ENCODE results near the gene ZXDC. TPM values are rescaled to one million over a fixed set of nuclear protein-coding genes. Genes with fewer than 3 reads are reported as not detected.

The ZXDC gene
- total RNA-seq, 1 donor from 2014 or later = 39.7 TPM

DNA sequence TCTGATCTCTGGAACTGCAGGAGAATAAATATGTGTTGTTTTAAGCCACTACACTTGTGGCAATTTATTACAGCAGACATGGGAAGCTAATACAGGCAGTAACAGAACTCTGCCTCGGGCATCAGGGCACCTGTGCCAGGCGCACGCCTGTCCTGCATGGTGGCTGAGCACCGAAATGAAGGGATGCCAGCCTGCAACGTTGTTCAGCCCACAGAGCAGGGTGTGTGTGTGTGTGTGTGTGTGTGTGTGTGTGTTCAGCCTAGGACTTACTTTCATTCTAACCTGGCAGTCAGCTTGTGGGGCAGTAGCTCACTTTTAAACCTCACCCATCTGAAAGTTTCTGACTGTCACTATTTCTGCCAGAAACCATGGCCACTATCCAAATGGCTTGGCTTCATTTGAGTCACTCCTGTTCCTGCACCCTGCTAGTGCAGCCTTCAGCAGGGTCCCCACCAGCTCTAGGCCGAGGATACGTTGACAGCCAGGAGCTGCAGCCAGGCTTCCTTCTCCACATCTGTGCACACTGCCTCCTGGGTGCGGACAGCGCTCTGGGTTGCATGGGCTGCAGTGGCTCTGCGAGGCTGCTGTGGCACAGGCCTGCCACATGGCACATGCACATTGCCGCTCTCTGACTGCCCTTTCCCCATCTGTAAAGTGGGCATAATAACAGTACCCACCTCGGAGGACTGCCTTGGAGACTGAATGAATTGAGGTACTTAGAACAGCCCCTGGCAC, 37.4 kb upstream of the ZXDC start:
- no peak for DNase-seq (ENCODE audit: low spot score)
- intact Hi-C loops (cut with DNase I) = no loop called here
- no peak for ATAC-seq

DNA sequence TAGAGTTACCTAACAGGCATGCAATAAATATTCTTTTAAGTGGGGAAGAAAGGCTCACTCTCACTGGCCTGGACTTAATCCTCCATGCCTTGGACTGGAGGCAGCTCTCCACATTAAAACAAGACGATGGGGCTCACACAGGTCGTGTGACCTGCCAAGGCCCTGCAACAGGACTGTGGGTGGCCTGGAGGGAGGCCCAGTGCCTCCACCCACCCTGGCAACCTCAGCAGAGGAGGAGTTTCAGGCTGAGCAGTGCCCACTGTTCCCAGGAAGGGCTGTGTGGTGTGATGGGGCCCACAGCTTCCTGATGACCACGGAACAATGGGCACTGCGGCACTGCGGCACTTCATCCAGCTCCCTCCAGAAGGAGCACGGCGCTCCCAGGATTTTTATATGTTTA, 36.3 kb upstream of the ZXDC start:
- intact Hi-C loops (cut with DNase I) = no loop called here
- DNase-seq (ENCODE audit: low spot score) (peak; percentile 42), ATAC-seq (no peak)

DNA sequence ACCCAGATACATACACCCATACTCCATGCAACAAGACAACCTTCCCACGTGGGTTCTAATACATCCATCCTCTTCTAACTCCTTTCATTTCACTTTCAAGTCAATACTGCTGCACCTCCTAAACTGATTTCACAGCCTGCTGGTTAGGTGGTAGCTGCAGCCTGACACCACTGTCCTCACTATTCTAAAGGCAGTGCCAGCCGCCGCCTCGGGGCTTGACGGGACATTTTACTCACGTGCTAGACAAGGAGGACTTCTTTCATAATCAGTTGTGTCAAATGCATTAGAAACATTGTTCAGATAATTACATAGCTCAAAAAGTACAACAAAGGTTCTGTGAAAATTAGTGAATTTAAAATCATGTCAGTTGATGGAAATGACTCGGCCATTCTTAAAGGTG, 35.6 kb upstream of the ZXDC start:
- intact Hi-C loops (cut with DNase I) = no loop called here
- ATAC-seq (no peak), DNase-seq (ENCODE audit: low spot score) (peak; percentile 31)

DNA sequence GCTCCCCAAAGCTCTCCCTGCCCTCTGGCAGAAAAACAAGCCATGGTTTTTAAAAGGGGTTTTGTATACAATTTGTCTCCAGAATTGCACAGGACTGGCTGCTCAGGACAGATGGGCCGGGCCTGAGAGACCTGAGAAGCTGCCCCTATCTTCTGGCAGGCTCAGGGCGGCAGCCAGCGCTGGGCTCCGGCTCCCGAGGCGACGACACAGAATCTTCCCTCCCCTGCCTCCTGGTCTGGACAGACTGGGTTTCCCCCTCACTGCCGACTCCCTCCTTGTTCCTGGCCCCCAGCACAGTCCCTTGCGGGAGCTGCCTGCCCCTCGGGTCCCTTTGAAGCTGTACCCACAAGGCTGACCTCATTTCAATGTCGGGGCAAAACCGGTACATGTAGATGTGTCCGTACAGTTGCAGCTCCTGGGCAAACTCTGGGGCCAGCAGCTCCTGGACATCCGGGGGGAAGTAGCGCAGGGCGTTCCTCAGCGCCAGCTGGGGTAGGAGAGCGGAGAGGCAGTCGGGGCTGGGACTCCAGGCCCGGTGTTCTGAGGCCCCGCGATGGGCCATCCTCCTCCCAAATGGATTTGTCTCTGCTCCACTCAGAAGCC, 34.7 kb upstream of the ZXDC start:
- intact Hi-C loops (cut with DNase I) = no loop called here
- no peak for ATAC-seq
- DNase-seq (ENCODE audit: low spot score) = peak; percentile 42

DNA sequence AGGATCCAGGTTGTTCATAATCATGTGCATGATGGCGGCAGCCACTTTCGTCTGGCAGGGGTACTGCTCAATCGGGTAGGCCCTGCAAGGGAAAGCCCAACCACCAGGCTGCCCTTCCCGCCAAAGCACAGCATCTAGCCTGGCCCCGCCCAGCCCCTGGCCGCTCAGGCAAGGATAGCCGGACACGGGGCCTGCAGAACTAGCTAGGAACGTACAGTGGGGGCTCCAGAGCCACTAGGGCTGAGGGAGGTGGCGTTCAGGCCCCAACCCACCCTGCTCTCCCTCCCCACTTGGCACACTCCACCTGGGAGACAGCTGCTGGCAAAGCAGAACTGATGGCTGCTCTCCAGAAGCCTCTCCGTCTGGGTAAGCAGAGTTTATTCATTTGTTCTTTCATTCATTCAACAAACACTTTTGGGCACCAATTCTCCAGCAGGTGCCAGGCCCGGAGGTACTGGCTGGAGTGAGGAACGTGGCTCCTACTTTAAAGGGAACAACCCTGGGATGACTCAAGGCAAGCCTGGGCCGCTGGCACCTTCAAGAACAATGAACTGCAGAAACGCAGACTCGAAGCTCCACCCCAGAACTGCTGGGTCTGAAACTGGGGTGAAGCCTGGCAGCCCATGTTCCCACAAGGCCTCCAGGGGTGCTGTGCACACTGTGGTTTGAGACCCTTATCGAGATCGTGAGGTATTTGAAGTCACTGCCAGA, 34.1 kb upstream of the ZXDC start:
- ATAC-seq (no peak), DNase-seq (ENCODE audit: low spot score) (peak; percentile 52)
- intact Hi-C loops (cut with DNase I) = no loop called here

DNA sequence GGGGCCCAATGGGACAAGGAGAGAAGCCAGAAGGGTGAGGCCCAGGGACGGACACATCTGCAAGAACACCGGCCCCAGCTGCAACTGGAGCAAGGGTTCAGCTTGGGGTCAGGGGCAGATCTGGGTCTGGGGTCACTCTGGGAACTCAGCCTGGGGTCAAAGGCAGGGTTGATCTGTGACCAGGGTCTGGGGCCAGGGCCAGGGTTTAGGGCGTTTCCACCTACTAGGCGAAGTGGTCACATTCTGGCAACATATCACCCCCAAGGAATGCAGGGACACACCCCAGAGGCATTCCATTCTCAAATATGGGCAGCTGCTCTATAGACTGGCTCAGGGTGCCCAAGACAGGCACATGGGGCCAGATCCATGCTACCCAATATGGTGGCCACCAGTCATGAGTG, 32.9 kb upstream of the ZXDC start:
- ATAC-seq = no peak
- DNase-seq (ENCODE audit: low spot score) = no peak
- intact Hi-C loops (cut with DNase I) = no loop called here

DNA sequence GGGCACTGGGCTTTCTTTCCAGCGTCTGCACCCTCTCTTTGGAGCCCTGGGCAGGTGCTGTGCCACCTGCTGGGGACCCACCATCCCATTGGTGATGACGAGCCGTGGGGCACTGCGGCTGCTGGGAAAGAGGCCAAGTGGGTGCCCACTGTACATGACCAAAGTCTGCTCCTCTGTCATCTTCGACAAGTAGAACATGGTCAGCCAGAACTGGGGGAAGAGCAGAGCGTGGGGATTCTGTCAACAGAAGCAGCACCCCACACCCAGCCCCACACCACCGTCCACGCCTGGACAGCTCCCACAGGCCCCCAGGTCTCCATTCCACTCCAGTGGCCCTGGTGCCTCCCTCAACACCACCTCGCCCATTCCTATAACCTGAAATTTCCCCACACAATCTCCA, 32.2 kb upstream of the ZXDC start:
- ATAC-seq (no peak), DNase-seq (ENCODE audit: low spot score) (no peak)
- intact Hi-C loops (cut with DNase I) = no loop called here

DNA sequence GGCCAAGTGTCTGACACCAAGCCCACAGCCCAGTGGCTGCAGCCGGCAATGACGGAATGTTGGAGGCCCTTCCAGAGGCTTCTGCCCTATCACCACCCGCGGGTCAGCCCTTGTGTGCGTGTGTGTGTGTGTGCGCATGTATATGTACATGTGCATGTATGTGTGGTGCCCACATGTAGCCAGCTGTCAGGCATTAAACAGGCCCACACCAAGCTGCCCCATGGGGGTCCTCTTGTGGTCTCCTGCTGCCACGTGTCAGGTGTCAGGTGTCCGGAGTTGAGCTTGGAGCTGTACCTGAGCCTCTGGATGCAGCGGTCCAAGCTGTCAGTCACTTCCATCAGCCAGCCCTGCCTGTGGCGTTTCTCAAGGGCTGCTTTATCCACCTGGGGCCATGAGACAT, 28.0 kb upstream of the ZXDC start:
- intact Hi-C loops (cut with DNase I) = no loop called here
- DNase-seq (ENCODE audit: low spot score) (no peak), ATAC-seq (no peak)

DNA sequence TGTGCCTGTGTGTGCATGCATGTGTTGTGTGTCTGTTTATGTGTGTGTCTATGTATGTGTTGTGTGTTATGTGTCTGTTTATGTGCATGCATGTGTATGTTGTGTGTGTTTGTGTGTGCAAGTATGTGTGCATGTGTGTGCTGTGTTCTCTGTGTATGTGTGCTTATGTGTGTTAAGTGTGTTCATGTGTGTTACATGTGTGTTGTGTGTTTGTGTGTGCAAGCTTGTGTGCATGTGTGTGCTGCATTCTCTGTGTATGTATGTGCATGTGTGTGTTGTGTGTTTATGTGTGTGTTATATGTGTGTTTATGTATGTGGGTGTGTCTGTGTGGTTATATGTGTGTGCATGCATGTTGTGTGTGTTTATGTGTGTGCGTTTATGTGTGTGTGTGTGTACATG, 27.0 kb upstream of the ZXDC start:
- intact Hi-C loops (cut with DNase I) = no loop called here
- DNase-seq (ENCODE audit: low spot score) = no peak
- no peak for ATAC-seq

DNA sequence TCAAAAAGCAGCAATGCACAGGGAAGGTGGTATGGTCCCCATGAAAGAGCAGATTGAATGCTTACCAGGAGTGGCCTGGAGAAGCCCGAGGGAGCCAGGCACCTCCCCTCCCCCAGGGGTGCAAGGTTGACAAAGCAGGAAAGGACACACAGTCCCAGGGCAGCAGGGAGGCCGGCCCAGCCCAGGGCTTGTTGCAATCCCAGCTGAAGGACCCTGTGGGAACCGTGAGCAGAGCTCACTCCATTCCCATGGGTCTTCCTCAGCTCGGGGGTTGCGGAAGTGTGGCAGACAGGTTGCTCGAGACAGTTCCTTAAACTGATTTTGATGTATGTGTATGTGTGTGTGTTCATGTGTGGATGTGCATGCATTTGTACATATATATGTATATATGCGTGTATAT, 26.0 kb upstream of the ZXDC start:
- no peak for ATAC-seq
- no peak for DNase-seq (ENCODE audit: low spot score)
- intact Hi-C loops (cut with DNase I) = no loop called here

DNA sequence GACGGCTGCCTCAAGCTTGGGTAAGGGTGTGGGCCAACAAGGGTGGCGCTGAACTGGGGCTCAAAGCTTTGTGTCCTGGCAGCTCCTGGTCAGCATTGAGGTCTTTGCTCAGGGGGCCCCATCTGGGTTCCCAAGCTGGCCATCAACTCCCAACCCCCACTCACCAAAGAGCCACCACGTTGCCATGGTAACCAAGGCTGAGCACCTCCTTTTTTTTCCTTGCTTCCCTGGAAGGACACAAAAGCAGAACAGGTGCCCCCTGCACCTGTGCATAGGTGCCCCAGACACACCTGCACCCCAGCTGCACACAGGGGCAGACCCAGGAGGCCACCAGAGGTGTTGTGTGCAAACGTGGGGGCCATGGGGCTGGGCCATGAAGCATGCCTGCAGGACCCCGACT, 25.4 kb upstream of the ZXDC start:
- DNase-seq (ENCODE audit: low spot score) = no peak
- no peak for ATAC-seq
- intact Hi-C loops (cut with DNase I) = no loop called here

DNA sequence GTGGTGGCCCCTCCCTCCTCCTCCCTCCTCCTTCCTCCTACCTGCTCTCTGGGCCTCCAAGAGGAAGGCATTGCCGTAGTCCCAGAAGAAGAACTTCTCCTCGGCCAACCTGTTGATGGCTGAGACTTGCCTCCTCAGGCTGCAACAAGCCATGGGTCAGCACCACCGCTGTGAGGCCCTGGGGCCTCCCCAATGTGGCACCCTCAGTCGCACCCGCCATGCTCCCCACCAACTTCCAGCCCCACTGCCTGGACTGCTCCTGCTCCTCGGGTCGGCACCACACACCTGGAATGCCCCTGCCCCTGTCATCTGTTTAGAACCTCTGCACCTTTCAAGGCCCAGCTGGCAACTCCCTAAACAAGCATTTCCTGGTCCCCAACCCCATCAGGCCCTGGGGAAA, 24.3 kb upstream of the ZXDC start:
- intact Hi-C loops (cut with DNase I) = no loop called here
- DNase-seq (ENCODE audit: low spot score) (no peak), ATAC-seq (no peak)

DNA sequence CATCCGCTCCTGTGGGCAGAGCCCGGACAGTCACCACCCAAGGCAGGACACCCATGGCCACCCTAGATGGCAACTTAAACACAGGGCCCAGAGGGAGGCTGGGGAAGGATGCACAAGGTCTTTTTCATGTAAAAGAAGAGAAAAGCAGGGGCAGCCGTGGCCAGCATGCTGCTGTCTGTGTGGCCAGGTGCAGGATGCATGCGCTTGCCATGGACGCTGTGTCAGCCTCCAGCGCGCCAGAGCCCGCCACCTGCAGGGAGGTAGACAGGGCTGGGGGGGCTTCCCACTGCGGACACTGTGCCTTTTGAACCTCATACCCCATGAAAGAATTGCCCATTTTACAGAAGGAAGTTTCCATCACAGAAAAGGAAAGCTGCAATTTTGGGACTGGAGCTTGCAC, 23.7 kb upstream of the ZXDC start:
- intact Hi-C loops (cut with DNase I) = no loop called here
- ATAC-seq (no peak), DNase-seq (ENCODE audit: low spot score) (no peak)

DNA sequence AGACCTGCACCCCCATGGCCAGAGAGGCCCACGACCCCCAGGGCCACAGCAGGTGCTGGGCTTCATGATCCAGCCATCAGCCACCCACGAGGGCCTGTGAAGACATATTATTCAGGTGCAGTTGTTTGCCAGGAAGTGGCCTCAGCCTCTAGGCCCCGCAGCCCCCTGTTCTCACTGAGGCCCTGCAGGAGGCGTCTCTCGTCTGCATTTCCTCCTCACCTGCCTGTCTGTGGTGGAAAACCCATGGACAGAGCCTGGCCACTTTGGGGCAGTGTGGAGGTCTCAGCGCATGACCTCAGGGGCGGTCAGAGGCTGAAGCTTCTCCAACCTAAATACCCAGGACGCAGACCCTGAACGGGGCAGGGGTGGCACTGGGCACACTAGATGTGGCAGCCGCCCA, 23.2 kb upstream of the ZXDC start:
- ATAC-seq = no peak
- intact Hi-C loops (cut with DNase I) = no loop called here
- DNase-seq (ENCODE audit: low spot score) = no peak

DNA sequence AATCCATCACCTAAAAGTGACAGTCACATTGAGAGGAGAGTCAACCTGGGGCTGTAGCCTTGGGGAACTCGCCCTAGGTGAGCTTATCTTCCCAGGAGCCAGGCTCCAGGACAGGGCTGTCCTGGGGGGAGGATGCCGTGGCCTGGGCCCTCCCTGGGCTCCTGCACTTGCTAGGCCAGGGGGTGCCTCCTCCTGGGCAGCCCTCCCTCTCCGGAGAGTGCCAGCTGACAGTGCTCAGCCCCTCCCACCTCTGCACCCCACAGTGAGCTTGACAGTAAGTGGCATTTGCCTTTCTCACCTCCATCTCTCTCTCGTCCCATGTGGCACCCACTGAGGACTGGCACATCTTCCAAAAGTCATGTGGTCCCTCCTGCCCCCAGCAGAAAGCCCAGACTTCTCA, 22.8 kb upstream of the ZXDC start:
- DNase-seq (ENCODE audit: low spot score) (no peak), ATAC-seq (no peak)
- intact Hi-C loops (cut with DNase I) = no loop called here

DNA sequence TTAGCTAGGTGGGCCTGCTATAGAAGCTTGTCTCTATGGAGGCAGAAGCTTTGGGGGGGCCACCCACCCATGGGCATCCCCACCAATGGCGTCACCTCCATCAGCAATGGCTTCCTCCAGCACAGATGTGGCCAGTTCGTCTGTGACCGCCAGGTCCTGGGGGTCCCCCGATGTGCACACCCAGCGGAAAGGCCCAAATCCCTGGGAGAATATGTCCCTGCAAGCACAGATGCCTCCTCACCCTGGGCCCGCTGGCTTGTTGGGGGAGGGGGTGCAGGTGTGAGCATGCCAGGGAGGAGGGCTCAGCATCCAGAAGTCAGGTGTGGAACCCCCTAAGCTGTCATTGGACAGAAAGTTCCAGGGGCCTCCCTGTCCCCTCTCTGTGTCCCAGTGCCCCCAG, 22.3 kb upstream of the ZXDC start:
- ATAC-seq = no peak
- DNase-seq (ENCODE audit: low spot score) = no peak
- intact Hi-C loops (cut with DNase I) = no loop called here

DNA sequence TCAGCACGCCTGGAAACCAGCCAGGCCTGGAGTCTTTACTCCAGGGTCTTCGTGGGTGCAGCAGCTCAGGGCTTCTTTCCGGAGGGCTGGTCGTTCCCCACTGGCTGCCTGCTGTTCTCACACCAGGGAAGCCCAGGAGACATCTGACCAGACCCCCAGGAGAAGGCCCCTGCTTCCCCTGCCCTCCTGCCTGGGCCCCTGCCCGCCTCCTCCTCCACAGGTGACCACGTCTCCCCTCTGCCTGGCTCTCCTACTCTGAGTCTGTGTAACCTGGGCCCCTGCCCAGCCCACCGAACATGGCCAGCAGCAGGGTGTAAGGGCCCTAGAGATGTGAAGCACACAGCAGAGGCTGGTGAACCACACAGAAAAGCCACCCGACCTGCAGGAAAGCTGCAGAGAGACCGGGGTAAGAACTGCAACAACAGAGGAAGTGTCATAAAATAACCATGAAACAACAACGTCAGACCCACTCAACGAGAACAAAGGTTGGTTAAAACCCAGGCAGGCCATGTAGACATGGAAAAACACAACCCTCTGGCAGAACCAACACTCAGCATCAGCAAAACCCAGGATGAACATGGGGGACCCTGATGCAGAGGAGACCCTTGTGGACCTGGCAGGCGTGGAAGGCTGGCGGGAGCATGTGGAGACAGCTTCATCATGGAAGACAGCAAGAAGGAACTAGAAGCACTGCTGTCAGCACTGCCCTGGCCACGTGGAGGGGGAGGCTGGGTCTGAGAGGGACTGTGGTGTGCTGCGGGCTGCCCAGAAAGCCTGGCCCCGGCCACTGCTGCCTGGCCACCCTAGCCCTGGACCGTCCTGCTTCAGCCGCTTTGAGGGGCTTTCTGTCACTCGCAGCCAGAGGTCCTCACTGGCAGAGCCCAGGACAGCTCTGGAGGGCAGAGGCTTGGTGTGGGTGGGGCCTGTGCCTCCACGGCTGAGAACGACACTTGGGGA, 21.5 kb upstream of the ZXDC start:
- DNase-seq (ENCODE audit: low spot score) = no peak

DNA sequence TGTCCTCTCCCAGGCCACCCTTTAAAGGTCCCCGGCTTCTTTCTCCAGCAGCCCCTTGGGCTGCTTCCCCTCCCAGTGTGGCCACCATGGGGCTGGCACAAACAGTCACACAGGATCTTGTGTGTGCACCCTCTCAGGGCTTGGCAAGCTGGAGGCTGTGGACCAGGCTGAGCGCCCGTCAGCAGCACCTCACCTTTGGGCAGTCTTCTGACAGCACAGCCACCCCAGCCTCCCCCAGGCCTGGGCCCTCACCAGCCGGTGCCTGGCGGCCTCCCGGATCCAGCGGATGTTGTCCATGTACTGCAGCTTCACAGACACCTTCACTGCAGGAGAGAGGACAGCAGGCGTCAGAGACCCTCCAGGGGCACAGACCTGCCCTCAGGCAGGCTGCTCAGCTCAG, 20.1 kb upstream of the ZXDC start:
- intact Hi-C loops (cut with DNase I) = no loop called here
- no peak for ATAC-seq
- no peak for DNase-seq (ENCODE audit: low spot score)

More for the DNA sequence above, 21.5 kb upstream of the ZXDC start:
- intact Hi-C loops (cut with DNase I) = no loop called here
- no peak for ATAC-seq

DNA sequence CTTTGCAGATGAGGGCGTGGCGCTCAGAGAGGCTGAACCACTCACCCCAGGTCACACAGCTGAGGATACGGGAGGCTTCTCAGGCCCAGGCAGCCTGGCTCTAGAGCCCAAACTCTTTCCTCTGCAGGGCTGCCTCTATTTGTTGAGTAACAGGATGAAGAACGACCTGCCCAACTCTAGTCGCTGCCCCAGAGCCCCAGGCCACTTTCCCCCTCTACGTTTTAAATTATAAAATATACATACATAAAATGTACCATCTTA, 19.2 kb upstream of the ZXDC start:
- intact Hi-C loops (cut with DNase I) = loop anchor here (5.0 kb wide), 1 partner anchor 1633 kb away; no protein-coding TSS in a partner anchor
- DNase-seq (ENCODE audit: low spot score) = no peak
- ATAC-seq = no peak

All from sciatic nerve (tissue), 2 donors.